GM18951 (cell line): ENCODE measurements around the gene PRSS56.

Experiments used
- POLR2A ChIP-seq: IDR thresholded peaks from 4 replicates; pipeline ENCODE4 v1.6.1; 2011; ENCODE audit warnings: mild to moderate bottlenecking; ENCODE audit not compliant: insufficient read length, insufficient read depth; ENCODE audit errors: extremely low read depth
- in situ Hi-C: fragments of 300-500 bp; cut with MboI; formaldehyde crosslinking; loops from one replicate; pipeline ENCODE4 v1.12.0; 2022; ENCODE audit warnings: low sequenced_read_pairs, mixed read lengths, inconsistent platforms; ENCODE audit not compliant: unreplicated experiment

PRSS56 gene

DNA sequence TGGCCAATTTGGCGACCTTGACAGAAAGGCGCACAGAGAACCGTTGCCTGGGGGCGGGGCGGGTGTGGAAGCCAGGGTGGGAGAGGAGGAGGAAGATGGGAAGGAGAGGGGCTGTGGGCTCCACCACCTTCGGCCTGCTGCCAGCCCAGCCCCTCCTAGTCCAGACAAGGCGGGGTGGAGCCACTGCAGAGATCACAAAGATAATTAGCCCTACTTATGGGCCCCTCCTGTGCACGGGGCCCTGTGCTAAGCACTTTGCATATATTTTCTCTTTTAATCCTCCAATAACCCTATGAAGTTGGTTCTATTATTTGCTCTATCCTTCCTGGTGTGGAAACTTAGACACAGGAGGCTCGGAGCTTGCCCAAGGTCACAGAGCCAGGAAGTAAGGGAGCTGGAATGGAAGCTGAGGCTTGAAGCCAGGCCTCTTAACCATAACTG lies 18.8 kb upstream of the PRSS56 start:
- in situ Hi-C loops, result no loop called here
- TF ChIP-seq POLR2A, result no peak

DNA sequence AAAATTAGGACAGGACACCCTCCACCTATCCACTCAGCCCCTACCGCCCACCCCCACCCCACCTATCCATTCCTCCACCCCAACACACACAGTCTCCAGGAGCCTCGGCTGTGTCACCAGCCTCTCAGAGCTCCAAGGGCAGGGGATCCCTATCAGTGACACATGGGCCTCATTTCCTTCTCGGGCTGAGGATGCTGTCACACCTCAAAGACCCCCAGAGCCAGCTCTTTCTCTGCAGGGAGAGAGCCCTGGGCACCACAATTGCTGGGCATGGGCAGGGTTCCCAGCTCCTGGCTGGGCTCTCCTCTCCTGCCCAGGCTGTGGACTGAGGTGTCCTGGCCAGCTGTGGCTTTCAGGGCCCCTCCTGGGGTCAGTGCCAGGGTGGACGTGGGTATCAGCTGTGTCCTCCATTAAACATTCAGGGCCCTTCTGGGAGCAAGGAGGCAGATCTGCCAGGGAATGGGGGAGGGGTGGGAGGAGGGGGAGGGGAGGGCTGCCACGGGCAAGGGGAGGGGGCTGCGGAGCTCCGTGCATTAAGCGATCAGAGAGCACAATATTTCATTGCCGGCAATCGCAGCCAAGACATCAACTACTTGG lies 18.3 kb upstream of the PRSS56 start:
- TF ChIP-seq POLR2A, result no peak
- in situ Hi-C loops, result no loop called here

DNA sequence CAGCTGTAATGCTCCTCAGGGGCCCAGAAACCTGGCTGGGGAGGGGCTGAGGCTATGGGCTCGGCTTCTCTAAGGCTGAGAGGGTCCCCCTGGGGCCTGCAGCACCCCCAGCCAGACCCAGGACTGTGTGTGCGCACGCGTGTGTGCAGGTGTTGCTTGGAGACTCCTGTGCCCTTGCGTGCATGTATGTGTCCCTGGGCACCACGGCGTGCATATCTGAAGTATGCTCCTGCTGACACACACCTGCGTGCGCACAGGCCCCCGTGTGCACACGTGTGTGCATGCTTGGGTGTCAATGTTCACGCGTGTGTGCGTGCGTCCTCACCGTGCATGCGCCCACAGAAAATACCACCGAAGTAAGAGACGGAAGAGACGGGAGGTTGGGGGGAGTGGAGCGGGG lies 17.7 kb upstream of the PRSS56 start:
- no peak for TF ChIP-seq POLR2A
- in situ Hi-C loops, result no loop called here

DNA sequence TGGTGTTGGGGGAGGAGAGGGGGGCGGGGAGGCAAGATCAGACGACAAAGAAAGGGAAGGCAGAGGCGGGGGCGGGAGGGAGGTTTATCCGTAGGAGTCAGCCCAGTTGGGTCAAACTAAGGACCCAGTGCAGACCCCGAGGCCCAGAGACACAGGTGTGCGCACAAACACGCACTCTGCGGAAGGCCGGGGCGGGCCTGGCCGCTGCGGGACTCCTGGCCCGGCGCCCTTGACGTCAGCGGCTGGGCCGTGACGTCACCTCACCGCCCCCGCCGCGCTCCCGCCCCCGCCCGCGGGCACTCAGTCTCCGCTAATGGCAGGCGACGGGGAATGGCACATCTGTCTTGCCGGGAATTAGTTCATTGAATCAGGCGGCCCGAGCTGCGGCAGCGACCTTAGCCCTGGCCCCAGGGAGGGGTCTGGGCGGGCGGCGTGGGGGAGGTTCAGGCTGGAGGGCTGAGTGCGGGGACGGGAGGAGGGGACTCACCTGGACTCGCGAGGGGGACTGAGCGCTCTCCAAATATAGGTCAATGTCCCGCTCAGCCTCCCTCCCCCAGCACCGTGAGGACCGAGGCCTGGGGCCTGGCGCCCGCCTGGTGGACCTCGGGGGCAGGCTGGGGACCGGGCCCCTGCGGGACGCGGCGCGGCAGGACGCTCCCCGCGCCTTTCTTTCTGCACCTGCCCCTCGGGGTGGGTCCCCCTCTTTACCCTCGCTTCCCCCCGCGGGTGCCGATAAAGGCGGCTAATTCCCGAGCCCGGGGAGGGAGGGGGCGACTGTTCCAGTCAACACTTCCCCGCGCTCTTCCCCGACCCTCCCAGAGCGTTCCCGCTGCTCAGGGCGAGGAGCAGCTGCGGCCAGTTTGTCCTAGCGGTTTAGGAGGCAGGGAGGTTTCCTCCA lies 17.0 kb upstream of the PRSS56 start:
- in situ Hi-C loops, result no loop called here
- TF ChIP-seq POLR2A, result no peak

DNA sequence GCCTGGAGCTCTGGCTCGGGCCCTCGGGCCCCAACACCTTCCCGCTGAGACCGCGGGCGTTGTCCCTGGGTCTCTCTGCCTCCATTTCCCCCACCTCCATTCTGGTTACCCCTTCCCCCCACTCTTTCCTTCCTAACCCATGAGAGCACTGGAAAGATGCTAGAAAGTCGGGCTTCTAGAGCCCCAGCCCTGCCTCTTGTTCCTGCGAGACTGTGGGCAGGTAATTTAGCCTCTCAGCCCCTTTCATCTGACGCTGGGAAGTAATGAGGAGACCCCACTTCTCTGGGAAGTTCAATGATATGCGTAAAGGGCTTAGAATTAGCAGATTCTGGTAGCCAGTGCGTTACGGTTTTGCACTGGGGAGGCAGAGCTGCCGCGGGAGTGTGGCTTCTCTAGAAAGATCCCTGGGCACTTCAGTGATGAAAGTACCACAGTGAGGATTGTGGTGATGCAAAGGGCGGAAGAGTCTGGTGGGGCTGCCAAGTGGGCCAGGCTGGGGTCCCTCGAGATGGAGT lies 16.3 kb upstream of the PRSS56 start:
- TF ChIP-seq POLR2A, result no peak
- in situ Hi-C loops, result no loop called here

DNA sequence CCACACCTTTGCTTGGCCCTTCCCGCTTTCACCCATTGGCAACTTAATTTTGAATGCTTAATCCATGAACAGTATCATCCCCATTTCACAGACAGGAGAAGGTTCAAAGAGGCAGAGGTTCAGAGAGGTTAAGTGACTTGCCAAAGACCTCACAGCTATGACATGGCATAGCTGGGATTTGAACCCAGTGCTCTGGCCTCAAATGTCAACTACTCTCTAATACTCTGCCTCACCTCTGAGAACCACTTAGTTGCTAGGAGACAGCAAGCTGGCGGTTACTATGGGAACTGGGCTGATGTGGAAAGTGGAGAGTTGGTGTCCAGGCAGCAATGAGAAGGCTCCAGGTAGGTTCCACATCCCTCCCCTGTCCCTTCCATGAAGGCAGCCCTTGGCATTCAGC lies 15.8 kb upstream of the PRSS56 start:
- no peak for TF ChIP-seq POLR2A

DNA sequence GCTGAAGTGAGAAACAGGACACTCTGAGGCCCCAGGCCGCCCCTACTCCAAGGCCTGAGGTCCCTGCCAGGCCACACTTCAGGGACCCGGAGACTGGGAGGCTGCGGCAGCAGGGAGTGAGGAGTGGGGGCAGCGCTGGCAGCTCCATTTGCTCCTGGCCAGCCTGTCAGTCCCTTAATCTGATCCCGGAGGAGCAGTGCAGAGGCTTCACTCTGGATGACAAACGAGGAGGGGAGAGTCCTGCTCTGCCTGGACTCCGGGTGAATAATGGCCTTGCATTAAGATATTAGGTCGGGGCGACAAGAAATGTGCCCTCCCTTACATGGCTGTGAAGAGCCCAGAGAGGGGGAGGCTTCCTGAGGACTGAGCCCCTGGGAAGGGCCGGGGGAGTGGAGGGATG lies 14.3 kb upstream of the PRSS56 start:
- in situ Hi-C loops, result no loop called here
- no peak for TF ChIP-seq POLR2A

More for the DNA sequence above, 15.8 kb upstream of the PRSS56 start:
- in situ Hi-C loops, result no loop called here

DNA sequence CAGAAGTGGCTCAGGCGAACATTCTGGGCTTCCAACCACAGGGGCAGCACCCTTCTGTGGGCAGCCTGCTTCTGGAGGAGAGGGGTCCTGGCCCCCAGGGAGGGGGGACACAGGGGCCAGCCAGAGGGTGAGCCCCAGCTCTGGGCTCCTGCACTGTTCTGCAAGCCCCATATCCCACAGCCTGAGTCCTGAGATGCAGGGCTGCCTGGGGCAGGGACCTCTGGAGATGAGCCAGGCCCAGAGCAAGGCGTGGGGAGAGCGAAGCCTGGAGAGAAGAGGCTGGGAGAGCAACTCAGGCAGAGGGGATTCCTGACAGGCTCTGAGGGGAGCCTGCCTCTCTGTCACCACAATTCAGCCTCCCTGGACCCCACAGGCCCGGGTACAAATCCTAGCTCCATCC lies 13.5 kb upstream of the PRSS56 start:
- in situ Hi-C loops, result no loop called here
- TF ChIP-seq POLR2A, result no peak

DNA sequence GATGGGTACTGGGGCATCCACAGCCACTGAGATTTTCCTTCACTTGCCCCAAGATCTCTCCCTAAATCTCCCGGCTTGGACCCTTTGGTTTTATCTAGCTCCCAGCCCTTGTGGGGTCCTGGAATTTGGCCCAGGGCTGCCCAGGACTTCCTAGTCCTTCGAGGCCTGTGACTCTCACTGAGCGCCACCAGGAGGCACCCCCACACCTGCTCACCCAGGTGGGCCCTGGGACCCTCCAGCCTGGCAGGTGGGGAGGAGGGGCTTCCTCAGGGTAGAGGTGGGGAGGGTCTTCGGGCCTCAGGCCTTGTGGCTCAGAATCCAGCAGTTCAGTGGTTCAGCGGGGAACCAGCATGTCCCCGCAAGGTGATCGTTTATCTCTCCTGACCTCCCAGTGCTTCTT lies 11.9 kb upstream of the PRSS56 start:
- no peak for TF ChIP-seq POLR2A

DNA sequence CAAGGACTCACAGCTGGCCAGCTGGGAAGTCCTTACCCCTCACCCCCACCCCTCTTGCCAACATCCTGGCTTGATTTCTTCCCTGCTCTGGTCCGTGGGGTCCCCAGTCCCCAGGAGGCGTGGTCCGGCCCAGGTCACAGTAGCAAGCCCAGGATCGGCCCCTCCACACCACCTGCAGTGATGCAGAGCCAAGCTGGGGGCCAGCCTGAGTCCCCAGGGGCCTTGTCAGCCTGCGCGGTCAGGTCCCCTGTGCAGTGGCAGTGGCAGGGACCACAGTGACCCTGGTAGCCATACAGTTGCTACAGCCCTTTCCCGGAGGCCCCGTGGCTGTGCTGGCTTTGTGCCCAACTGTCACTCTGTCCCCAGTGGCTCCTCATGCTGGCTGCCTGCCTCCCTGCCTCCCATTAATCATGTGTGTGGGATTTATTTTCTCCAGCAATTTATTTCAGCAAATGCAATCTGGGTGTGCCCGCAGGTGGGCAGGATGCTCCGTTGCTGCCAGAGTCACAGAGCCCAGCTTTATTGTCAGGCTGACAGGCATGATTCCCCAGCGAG lies 8.8 kb upstream of the PRSS56 start:
- no peak for TF ChIP-seq POLR2A
- in situ Hi-C loops, result loop anchor here (10.0 kb wide), 1 partner anchor 67 kb away; no protein-coding TSS in a partner anchor

More for the DNA sequence above, 11.9 kb upstream of the PRSS56 start:
- in situ Hi-C loops, result no loop called here

DNA sequence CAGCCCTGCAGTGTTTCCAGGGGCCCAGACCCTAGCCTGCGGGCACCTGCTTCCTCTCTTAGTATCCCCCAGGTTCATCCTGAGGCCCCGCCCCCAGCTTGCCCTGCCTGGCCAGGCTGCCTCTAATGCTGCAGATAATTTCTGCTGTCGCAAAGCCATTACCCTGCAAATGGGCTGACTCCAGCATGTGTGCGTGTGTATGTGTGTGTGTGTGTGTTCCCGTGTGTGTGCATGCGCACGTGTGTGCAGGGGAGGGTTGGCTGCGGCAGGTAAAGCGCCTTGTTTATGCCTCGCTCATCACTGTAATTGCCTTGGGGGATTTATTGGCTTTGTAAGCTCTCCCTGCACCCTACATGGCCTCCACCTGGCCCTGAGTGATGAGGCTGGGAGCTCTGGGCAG lies 7.6 kb upstream of the PRSS56 start:
- TF ChIP-seq POLR2A, result no peak
- in situ Hi-C loops, result loop anchor here (10.0 kb wide), 1 partner anchor 68 kb away; no protein-coding TSS in a partner anchor

DNA sequence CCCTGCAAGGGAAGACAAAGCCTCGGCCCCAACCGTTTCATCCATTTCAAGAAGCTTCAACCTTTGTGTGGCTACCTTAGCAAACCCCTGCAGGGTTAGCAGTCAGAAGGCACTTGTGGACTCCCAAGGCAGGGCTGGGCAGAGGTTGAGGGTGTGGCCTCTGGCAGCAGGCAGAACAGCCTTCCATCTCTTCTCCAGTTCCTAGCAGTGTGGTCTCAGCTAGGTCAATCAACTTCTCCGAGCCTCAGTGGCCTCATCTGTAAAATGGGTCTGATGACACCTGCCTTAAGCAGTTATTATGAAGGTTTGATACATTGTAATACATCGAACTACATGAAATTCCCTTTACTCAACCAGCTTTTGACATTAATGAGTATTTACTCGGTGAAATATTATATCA lies 6.8 kb upstream of the PRSS56 start:
- in situ Hi-C loops, result loop anchor here (10.0 kb wide), 1 partner anchor 69 kb away; no protein-coding TSS in a partner anchor

DNA sequence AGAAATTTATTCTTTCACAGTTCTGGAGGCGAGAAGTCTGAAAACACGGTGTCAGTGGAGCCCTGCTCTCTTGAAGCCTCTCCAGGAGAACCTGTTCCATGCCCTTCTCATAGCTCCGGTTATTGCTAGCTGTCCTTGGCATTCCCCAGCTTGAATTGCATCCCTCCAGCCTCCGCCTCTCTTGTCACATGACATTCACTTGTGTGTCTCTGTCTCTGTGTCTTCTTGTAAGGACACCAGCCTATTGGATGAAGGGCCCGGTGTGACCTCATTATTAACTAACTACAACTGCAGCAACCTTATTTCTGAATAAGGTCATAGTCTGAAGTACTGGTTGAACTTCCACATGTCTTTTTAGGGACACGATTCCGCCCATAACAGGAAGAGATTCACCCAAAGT lies 4.5 kb upstream of the PRSS56 start:
- in situ Hi-C loops, result loop anchor here (10.0 kb wide), 1 partner anchor 71 kb away; no protein-coding TSS in a partner anchor
- no peak for TF ChIP-seq POLR2A

More for the DNA sequence above, 6.8 kb upstream of the PRSS56 start:
- TF ChIP-seq POLR2A, result no peak
